IPS-20b (cell line): ENCODE data around the gene STX18.

ENCODE experiments used
- H3K27ac ChIP-seq: one replicate; pipeline ENCODE4 v1.5.1; 2013; ENCODE audit warnings: low read length
- H3K27me3 ChIP-seq: 2 replicates; pipeline ENCODE4 v1.6.1; 2013; ENCODE audit warnings: mild to moderate bottlenecking, low read length, inconsistent platforms; ENCODE audit not compliant: insufficient read depth
- H3K36me3 ChIP-seq: 2 replicates; pipeline ENCODE4 v1.6.1; 2013; ENCODE audit warnings: low read depth, mild to moderate bottlenecking, inconsistent platforms, low read length, moderate library complexity; ENCODE audit not compliant: insufficient read depth
- H3K4me1 ChIP-seq: 2 replicates; pipeline ENCODE4 v1.6.1; 2013; ENCODE audit warnings: mild to moderate bottlenecking, control low read depth, inconsistent platforms, low read length, moderate library complexity; ENCODE audit not compliant: insufficient read depth
- H3K4me3 ChIP-seq: 2 replicates; pipeline ENCODE4 v1.5.1; 2013; ENCODE audit warnings: mild to moderate bottlenecking, low read length, inconsistent platforms
- H3K9ac ChIP-seq: 2 replicates; pipeline ENCODE4 v1.6.1; 2013; ENCODE audit warnings: low read depth, mild to moderate bottlenecking, inconsistent platforms, low read length, moderate library complexity
- H3K9me3 ChIP-seq: 2 replicates; pipeline ENCODE4 v1.6.1; 2013; ENCODE audit warnings: mild to moderate bottlenecking, low read depth, low read length, inconsistent platforms; ENCODE audit not compliant: insufficient read depth

The STX18 gene

DNA sequence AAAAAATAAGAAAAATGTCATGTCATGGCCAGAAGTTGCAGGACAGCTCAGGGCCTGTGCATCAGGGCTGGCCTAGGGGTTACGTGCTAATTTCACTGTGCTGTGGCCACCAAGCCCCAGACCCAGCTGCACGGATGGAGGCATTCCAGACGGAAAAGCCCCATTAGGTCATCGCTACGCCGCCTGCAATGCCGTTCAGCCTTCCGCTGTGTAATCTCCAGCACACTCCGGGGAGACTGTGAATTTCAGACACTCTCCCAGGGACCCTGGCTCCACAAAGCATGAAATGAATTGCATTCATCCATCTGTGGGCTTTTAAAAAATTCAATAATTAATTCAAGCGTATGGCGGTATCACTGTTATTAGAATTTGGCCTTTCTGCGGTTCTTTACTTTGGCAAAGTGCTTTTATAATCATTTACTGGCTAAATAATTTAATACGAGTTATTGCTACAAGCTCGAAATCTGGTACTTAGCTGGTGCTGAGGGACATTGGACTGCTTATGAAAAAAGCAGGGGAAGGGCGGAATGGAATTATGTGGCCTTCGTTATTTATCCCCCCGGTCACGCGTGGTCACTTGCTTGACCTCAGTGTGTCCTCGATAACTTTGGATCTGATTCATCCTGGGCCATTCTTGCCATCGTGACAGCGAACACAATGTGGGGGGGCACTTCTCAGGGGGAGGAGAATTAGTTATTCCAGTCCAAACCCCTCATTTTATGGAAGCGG lies 164.0 kb downstream of the STX18 start:
- H3K36me3 ChIP-seq: no peaks in the 10 kb centered on the region
- H3K27ac ChIP-seq: no peak overlapping the region
- H3K4me1 ChIP-seq: peaks cover 12% of the 10 kb centered on the region; the same call in 1 of the 2 replicates
- no peaks in the 10 kb centered on the region for H3K9me3 ChIP-seq
- peaks cover 16% of the 10 kb centered on the region for H3K27me3 ChIP-seq
- H3K9ac ChIP-seq: no peak overlapping the region
- H3K4me3 ChIP-seq: no peak overlapping the region

DNA sequence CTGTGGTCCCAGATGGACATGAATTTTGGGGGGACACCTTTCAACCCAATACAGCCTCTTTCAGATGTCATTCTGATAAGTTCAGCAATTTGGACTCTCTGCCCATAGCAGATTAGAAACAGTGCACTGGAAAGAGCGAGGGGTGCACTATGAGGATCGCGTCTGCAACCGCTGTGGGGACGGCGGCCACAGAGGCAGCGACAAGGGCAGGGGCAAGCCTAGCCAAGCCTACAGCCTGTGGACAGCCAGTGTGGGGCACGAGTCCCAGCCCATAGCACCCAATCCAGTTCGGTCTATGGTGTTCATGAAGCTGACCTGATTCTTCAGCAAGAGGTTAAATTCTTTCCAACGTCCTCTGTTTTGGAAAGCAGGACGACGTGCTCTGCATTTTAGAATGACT lies 164.7 kb downstream of the STX18 start:
- Histone ChIP-seq H3K4me1 (peaks cover 9% of the 10 kb centered on the region; the same call in 1 of the 2 replicates), H3K9ac (no peak overlapping the region), H3K9me3 (no peaks in the 10 kb centered on the region), H3K27ac (no peak overlapping the region), H3K36me3 (no peaks in the 10 kb centered on the region), H3K4me3 (no peak overlapping the region), H3K27me3 (peaks cover 10% of the 10 kb centered on the region)

DNA sequence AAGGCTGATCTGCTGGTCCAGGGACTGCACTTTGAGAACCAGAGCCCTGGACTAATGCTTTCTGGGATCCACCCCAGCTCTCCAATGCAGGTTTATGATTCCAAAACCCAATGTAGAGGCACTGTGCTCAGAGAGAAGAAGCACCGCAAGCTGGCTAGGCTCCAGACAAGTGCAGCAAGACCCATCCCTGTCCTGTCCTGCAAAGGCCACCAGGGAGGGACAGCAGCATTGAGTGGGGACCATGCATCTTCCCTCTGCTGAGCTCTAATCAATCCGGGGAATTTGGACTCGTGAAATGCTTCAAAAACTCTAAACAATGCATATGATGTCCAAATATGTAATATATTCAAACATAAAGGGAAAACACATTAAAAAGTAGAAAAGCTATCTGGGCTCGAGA lies 165.8 kb downstream of the STX18 start:
- Histone ChIP-seq H3K9ac (no peak overlapping the region), H3K36me3 (no peaks in the 10 kb centered on the region), H3K27ac (no peak overlapping the region), H3K4me3 (no peak overlapping the region), H3K9me3 (no peaks in the 10 kb centered on the region), H3K4me1 (peaks cover 6% of the 10 kb centered on the region; the same call in 1 of the 2 replicates), H3K27me3 (peaks cover 8% of the 10 kb centered on the region)

DNA sequence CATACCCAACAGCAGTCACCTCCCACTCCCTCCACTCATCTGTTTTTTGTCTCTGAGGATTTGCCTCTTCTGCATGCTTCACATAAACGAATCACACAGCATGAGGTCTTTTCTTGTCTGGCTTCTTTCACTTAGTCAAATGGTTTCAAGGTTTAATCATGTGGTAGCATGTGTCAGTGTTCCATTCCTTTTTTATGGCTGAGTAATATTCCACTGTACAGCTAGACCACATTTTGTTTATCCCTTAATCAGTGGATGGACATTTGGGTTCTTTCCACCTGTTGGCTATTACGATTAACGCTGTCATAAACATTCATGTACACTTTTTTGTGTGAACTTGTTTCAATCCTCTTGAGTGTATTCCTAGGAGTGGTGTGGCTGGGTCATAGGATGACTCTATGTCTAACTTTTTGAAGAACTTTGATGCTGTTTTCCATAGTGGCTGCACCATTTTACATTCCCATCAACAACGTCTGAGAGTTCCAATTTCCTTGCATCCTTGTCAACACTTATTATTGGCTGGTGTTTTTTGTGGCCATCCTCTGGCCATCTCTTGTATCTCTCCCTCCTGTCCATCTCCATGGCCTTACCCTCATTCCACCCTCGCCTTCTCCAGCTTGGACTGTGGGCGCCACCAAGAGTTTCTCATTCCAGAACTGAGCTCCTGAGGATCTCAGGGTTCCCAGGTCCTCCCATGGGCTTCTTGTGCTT lies 167.3 kb downstream of the STX18 start:
- Histone ChIP-seq H3K27me3 (peaks cover 5% of the 10 kb centered on the region), H3K27ac (no peak overlapping the region), H3K9me3 (no peaks in the 10 kb centered on the region), H3K9ac (no peak overlapping the region), H3K4me1 (no peaks in the 10 kb centered on the region; the same call in 1 of the 2 replicates), H3K36me3 (no peaks in the 10 kb centered on the region), H3K4me3 (no peak overlapping the region)
